Measurements from ENCODE around the gene MZB1. TPM values are rescaled to one million over a fixed set of nuclear protein-coding genes. Genes with fewer than 3 reads are reported as not detected.

MZB1 gene
- total and polyA plus RNA-seq, 4 donors, result 1.8 to 23.7 (median 1.8) TPM

DNA sequence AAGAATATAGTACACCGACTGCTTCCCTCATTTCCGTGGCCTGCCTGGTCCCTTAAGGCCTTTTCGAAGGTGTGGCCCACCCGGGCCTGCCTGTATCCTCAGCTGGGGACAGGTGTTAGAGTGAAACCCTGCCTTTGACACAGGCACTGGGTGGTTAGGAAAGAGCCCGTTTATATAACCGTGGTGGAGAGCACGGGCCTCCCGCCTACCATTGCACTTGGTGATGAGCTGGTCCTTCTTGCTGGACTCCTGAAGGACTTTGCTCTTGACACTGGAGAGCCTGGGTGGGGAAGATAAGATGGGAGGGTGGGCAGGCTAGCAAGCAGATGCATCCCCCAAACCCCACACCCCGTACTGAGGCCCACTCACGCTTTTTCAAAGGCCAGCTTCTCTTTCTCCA is 11.8 kb upstream of the MZB1 start:
- H3K27ac ChIP-seq (ENCODE audit: low read depth in 1 of 2, low read length in 2 of 2), result no peak overlapping the region

More for the DNA sequence above, 11.8 kb upstream of the MZB1 start:
- Histone ChIP-seq H3K9me3 (ENCODE audit: control insufficient read depth in 4 of 4, low read length in 3 of 4) (no peaks in the 10 kb centered on the region), H3K4me1 (ENCODE audit: control insufficient read depth in 4 of 4, insufficient read depth in 4 of 4, low read length in 3 of 4) (peaks cover 0 to 11% (median 8%) of the 10 kb centered on the region in 4 donors), H3K9ac (ENCODE audit: low read depth in 1 of 2, low read length in 2 of 2) (no peak overlapping the region), H3K36me3 (ENCODE audit: control insufficient read depth in 4 of 4, insufficient read depth in 3 of 4, low read depth in 1 of 4, low read length in 3 of 4) (peaks cover 0 to 1% (median 0%) of the 10 kb centered on the region in 4 donors), H3K27me3 (ENCODE audit: control insufficient read depth in 4 of 4, insufficient read depth in 4 of 4, low read length in 3 of 4) (no peaks in the 10 kb centered on the region), H3K4me3 (ENCODE audit: low read depth in 1 of 3, low read length in 3 of 3) (no peak overlapping the region)
- 94% methylated on average over 10 of the region's 10 CpGs for WGBS
- no peak for DNase-seq (ENCODE audit: low spot score)
- TF ChIP-seq ATF3 (IDR thresholded peaks at IDR 0.05) (no peak), CTCF (IDR thresholded peaks at IDR 0.05; ENCODE audit: low read depth, low read length, missing input control) (no peak), GABPA (IDR thresholded peaks at IDR 0.05 in 1 of 2, conservative IDR thresholded peaks at IDR 0.05 in 1 of 2) (no peak), HNF4G (IDR thresholded peaks at IDR 0.05) (no peak), RAD21 (IDR thresholded peaks at IDR 0.05) (no peak), JUND (IDR thresholded peaks at IDR 0.05) (no peak), EGR1 (IDR thresholded peaks at IDR 0.05; ENCODE audit: low read depth in 2 of 2) (no peak), YY1 (IDR thresholded peaks at IDR 0.05) (no peak), ZBTB33 (IDR thresholded peaks at IDR 0.05) (no peak), FOXA2 (IDR thresholded peaks at IDR 0.05) (no peak), SP1 (IDR thresholded peaks at IDR 0.05) (no peak)
- TF ChIP-seq, protein P1, sequence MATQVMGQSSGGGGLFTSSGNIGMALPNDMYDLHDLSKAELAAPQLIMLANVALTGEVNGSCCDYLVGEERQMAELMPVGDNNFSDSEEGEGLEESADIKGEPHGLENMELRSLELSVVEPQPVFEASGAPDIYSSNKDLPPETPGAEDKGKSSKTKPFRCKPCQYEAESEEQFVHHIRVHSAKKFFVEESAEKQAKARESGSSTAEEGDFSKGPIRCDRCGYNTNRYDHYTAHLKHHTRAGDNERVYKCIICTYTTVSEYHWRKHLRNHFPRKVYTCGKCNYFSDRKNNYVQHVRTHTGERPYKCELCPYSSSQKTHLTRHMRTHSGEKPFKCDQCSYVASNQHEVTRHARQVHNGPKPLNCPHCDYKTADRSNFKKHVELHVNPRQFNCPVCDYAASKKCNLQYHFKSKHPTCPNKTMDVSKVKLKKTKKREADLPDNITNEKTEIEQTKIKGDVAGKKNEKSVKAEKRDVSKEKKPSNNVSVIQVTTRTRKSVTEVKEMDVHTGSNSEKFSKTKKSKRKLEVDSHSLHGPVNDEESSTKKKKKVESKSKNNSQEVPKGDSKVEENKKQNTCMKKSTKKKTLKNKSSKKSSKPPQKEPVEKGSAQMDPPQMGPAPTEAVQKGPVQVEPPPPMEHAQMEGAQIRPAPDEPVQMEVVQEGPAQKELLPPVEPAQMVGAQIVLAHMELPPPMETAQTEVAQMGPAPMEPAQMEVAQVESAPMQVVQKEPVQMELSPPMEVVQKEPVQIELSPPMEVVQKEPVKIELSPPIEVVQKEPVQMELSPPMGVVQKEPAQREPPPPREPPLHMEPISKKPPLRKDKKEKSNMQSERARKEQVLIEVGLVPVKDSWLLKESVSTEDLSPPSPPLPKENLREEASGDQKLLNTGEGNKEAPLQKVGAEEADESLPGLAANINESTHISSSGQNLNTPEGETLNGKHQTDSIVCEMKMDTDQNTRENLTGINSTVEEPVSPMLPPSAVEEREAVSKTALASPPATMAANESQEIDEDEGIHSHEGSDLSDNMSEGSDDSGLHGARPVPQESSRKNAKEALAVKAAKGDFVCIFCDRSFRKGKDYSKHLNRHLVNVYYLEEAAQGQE (IDR thresholded peaks at IDR 0.05), result no peak
- TF ChIP-seq, protein P2, sequence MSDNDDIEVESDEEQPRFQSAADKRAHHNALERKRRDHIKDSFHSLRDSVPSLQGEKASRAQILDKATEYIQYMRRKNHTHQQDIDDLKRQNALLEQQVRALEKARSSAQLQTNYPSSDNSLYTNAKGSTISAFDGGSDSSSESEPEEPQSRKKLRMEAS (IDR thresholded peaks at IDR 0.05), result no peak
